ENCODE measurements around the gene ATXN1.

GRCh38 chr6:16663901-16664300 is 97.4 kb downstream of the ATXN1 start:
- TF ChIP-seq CTCF (IDR thresholded peaks at IDR 0.05): no peak
- no peak for TF ChIP-seq POLR2A (IDR thresholded peaks at IDR 0.05)
- no peak for TF ChIP-seq EP300 (IDR thresholded peaks at IDR 0.05)
